Pulmonary artery endothelial cell (primary cell): ENCODE measurements around the gene NECTIN3. TPM values are rescaled to one million over a fixed set of nuclear protein-coding genes. Genes with fewer than 3 reads are reported as not detected.

Experiments
- DNase-seq: peaks from one replicate; pipeline ENCODE4 v3.0.0-alpha.2; 2011; ENCODE audit warnings: low read depth, low spot score
- total RNA-seq: library from RNA; depleted of rRNA; stranded (reverse); fragments of >200 nt; gene quantifications from 2 replicates; pipeline ENCODE4 v1.2.3, GENCODE V29; 2014

NECTIN3 gene, protein sequence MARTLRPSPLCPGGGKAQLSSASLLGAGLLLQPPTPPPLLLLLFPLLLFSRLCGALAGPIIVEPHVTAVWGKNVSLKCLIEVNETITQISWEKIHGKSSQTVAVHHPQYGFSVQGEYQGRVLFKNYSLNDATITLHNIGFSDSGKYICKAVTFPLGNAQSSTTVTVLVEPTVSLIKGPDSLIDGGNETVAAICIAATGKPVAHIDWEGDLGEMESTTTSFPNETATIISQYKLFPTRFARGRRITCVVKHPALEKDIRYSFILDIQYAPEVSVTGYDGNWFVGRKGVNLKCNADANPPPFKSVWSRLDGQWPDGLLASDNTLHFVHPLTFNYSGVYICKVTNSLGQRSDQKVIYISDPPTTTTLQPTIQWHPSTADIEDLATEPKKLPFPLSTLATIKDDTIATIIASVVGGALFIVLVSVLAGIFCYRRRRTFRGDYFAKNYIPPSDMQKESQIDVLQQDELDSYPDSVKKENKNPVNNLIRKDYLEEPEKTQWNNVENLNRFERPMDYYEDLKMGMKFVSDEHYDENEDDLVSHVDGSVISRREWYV
- total RNA-seq: 36.9 and 64.5 TPM in 2 replicates

GRCh38 chr3:111071257-111072030 lies at the start of gene NECTIN3:
Gene NECTIN3, plus strand, starts transcription at chr3:111071816. Its CDS starts 202 bp downstream, at chr3:111072018.
- DNase-seq: peak; percentile 92

DNA sequence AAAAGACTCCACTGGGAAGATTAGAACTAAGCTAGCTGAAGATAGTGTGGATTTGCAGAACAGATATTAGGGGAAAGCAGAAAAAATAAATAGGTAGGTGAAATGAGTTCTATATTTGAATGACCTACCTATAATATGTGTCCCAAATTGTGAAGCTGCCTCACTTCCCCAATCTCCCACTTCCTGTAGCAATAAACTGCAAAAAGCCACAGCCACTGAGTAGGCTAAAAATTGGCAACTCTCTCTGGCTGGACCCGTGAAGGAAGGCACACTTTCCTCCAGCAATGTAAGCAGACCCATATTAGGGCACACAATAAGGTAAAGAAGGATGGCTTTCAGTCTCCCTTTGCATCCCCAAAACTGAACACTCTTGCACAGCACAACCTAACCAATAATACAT lies 43.7 kb upstream of the NECTIN3 start:
- no peak for DNase-seq

DNA sequence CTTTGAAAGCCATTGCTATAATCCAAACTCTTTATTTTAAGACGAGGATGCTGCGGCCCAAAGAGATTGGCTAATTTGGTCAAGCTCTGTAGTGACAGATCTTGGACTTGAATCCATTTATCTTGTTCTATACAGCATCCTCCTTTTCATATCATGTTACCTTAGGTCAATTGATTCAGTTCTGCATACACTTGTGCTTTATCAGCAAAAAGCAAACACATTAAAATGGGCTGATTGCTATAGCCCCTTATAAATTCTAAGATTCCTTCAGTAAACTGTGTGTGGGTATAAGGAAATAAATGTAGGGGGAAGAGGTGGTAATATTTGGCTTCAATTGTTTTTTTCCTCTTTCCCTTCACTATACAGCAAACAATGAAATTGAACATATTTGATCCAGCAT lies 40.1 kb upstream of the NECTIN3 start:
- DNase-seq: no peak

DNA sequence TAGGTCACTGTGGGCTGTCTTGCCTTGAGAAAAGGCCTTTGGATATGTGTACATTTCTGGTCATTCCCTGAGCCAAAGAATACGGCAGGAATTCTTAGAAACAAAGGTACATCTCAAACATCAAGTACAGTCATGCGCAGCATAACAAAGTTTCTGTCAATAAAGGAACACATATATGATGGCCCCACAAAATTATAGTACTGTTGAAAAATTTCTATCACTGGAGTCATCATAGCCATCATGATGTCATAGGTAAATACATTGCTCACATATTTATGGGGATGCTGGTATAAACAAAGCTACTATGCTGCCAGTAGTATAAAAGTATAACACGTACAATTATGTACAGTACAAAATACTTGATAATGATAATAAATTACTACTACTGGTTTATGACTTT lies 38.9 kb upstream of the NECTIN3 start:
- DNase-seq: no peak

DNA sequence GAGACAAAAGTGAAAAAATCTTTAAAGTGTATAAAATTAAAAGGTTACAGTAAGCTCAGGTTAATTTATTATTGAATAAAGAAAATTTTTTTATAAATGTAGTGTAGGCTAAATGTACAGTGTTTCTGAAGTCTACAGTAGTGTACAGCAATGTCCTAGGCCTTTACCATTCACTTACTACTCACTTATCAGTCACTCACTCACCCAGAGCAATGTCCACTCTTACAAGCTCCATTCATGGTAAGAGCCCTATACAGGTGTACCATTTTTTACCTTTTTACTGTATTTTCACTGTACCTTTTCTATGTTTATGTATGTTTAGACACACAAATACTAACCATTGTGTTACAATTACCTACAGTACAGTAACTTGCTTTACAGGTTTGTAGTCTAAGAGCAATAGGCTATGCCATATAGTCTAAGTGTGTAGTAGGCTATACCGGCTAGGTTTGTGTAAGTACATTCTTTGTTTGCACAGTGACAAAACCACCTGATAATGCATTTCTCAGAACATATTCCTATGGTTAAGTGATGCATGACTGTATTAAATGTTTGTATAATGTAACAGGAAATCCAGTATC lies 38.1 kb upstream of the NECTIN3 start:
- DNase-seq: no peak

GRCh38 chr3:111035316-111035715 lies 36.3 kb upstream of the NECTIN3 start:
- DNase-seq: no peak

DNA sequence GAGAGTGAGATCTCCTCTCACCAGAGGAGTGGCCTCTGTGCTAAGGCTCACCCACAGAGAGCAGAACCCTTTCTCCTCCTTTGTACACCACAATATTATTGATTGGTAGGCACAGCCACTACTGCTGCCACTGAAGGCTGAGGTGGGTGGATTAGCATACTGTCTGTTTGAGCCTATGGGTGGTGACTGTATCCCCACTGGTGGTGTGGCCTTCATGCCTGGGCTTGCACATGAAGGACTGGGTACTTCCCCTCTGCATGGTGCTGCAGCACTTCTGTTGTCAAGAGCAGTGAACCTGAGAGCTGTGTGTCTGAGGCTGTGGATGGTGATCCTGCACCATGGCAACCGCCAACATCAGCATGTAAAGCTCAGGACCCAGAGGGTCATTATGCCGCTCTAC lies 35.7 kb upstream of the NECTIN3 start:
- no peak for DNase-seq

DNA sequence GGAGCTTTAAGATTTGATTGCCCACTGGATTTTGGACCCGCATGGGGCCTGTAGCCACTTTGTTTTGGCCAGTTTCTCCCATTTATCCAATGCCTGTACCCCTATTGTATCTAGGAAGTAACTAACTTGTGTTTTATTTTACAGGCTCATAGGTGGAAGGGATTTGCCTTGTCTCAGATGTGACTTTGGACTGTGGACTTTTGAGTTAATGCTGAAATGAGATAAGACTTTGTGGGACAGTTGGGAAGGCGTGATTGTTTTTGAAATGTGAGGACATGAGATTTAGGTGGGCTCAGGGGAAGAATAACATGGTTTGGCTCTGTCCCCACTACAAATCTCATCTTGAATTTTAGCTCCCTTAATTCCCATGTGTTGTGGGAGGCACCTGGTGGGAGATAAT lies 30.7 kb upstream of the NECTIN3 start:
- DNase-seq: no peak

- DNase-seq: no peak
Measured at GRCh38 chr3:111045564-111045963, 26.1 kb upstream of the NECTIN3 start.

DNA sequence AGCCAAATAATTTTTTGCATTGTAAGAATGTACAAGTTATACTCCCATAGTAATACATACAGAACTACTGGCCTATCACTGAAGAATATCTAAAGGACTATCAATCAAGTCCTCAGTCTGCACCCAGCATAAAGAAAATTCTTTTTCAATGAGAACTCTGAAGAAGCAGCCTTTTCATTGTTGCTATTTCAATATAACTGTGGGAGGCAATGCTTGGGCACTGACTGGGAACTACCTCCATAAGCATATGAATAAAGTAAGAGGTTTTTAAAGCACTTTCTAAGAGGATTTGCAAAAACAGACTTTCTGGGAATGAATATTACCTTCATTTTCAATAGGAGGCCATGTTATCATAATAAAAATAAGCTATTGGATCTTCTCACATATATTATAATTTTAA lies 24.6 kb upstream of the NECTIN3 start:
- no peak for DNase-seq

DNA sequence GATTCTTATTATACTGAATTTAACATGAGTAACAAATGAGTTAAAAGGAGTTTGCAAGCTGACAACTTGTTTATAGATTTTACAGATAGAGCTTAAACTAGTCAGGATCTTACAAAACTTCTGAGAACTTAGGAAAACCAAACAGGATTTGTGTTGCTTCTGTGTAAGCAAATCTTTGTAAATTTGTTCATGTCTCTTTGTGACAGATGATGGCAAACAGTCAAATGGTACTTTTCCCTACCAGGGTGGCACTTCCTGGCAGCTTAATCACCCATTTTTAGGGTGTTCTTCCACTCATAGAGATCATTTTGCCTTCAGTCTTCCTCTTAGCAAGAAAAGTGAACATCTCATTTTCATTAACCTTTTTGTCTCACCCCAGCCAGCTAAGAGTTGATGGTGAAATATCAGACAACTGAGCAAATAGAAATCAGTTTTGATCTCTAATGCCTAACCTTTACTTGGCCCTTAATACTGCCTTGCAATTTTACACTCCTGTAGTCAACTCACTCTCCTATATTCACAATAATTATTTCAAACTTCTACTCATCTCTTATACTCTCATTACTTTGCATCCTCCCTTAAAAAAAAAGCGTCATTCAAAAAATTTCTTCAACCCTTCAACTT lies 23.7 kb upstream of the NECTIN3 start:
- DNase-seq: no peak

GRCh38 chr3:111051354-111051753 lies 20.3 kb upstream of the NECTIN3 start:
- no peak for DNase-seq

DNA sequence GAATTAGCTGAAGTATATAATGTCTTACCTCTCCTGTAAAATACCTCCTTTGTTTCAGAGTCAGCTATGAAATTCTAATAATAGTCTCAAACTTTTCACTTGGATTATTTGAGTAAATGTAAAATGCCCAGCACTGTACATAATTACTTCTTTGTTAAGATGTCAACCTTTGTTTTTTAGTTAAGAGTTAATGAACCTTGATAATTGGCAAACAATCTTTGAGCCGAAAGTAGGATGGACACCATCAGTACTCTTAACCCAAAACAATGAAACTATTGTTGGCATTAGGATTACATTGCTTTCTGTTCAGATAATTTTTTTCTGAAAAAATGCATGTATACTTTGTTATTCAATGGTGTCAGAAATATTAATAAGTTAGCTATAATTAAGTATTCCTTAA lies 3.0 kb upstream of the NECTIN3 start:
- no peak for DNase-seq

DNA sequence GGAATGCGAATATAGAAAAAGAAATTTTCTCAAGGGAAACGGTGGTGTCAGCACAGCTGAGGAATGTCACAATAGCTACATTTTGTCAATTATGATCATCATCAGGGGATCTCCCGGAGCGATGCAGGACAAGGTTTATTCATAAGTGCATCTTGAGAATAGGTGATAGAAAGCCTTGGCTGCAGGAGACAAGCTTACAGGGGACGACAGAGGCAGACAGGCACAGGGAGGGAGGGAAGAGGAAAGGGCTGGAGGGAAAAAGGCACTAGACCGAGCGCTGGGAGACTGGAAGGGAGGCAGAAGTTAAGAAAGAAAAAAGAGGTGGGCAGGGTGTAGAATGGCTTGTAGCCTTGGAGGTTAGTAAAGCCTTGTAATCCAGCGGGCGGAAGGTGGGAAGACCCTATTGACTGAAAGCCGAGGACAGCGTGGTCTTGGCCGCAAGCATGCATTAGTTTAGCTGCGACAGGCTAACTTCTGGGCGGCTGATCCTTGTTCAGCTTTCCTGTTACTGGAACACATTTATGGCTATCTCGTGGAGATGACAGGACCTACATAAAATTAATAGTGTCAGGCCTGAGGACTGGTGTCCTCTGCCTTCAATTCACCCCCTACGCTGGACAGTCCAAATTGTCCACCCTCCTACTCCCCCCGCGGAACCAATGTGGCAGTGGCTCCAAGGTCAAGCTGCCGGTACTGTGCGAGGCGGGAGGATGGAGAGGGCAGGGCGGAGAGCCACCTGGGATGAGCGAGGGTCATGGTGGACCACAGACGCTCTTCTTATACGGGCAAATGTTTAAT lies 1.4 kb upstream of the NECTIN3 start:
- no peak for DNase-seq

GRCh38 chr3:111070772-111071256 lies 802 bp upstream of the NECTIN3 start:
- DNase-seq: no peak

- DNase-seq: no peak
Measured at GRCh38 chr3:111072031-111072921, 660 bp downstream of the NECTIN3 start.

- DNase-seq: no peak
Measured at GRCh38 chr3:111073218-111073617, 1.6 kb downstream of the NECTIN3 start.

GRCh38 chr3:111076732-111077131 lies 5.1 kb downstream of the NECTIN3 start:
- no peak for DNase-seq

DNA sequence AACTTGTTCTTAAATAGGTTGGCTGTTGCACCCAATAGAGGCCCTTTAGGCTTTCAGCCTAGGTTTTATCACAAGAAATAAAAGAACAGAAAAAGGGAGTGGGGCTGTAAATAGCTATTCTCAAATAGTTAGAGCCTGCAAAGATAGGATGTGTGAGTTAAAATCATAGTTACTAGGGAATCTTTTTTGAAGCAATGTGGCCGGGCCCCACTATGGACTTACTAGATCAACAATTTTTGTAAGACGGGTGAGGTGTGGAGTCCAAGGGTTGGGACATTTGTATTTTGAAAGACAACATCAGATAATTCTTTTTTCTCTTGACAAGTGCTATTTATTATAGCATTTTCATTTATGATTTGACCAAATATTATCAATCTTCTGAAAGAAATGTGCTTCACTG lies 5.8 kb downstream of the NECTIN3 start:
- DNase-seq: no peak

- no peak for DNase-seq
Measured at GRCh38 chr3:111080413-111080812, 8.8 kb downstream of the NECTIN3 start.
